Dermis microvascular lymphatic vessel endothelial cell (primary cell): ENCODE data around the gene AJUBA. TPM values are rescaled to one million over a fixed set of nuclear protein-coding genes. Genes with fewer than 3 reads are reported as not detected.
"Not testable (repeated sequence)": the region's sequence is repeated elsewhere in the genome, so short reads cannot be mapped to it uniquely, and the experiment has no call there.

Source experiments
- DNase-seq, 2 donors: peaks; one replicate each; pipeline versions ENCODE4 v3.0.0 to v3.0.0-alpha.2; 2010; ENCODE audit warnings: low read depth in 2 of 2
- total RNA-seq: library from RNA; depleted of rRNA; stranded (reverse); fragments of >200 nt; gene quantifications from 2 replicates; pipeline ENCODE4 v1.2.1, GENCODE V29; 2014

Gene AJUBA
- total RNA-seq, result 35.7 and 40.3 TPM in 2 replicates

DNA sequence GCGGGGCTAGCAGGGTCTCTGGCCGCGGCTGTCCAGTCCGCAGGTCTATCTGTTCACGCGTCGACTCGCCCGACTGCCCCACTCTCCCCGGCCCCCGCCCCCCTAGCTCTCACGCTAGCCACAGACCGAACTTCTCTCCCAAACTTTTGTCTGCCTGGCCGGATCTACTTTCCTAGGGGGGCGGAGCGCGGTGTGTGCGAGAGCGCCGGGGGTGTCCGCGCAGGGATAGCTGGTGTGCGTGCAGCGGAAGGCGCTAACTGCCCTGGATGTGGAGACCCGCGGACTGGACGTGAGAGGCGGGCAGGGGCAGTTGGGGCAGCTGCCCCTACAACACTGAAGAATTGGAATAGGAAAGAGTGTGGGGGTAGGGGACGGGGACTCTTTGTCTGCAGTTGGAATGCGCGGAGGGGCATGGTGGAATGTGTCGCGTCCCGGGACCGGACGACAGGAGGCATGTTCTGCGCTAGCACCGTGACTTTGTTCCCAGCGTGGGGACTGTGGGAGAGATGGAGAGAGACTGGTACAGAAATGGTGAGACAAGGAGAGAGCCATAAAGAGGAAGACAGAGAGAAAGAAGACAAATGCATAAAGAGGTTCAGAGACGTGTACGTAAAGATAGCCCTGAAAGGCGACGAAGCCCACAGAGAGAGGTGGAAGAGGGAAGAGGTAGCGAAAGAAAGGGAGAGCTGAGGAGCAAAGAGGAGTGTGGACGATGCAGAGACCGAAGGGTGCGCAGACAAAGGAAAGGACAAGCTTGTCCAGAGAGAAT lies at the start of gene AJUBA:
Gene AJUBA, minus strand, starts transcription at position 75 of the 769 bp plus-strand sequence. CDS start 285 bp downstream, outside the sequence.
- DNase-seq, result peak; percentile 81 to 92

DNA sequence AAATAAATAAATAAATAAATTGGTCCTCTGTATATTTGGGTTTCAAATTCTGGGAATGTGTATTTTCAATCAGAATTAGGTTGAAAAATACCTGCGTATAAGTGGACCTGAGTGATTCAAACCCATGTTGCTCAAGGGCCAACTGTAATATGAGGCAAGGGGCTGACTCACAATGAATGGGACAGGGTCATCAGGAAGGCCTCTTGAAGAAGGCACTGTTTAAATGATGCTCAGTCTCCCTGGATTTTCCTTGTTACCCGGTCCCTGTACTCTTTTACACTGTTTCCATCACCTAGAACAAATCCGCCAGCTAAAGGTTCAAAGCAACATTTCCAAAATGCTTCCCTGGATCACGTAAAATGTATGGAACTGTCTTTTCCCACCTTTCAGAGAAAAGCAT lies 48.6 kb upstream of the AJUBA start:
- DNase-seq, result no peak

DNA sequence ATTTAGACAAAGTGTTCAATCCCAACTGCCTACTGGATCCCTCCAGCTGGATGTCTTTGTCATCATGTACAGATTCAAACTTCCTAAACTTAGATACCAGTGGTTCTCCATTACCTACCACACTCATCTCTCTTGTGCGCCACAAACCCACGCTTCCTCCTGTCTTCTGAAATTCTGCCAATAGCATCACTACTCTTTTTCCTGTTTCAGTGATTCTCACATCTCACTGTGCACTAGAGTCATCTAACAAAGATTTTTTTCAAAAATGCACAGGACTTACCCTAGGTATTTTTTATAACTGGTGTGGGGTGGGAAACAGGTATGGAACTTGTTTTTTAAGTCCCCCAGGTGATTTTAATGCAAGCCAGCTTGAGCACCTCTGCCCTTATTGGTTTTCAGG lies 46.4 kb upstream of the AJUBA start:
- DNase-seq, result peak in 1 of 2 donors; percentile 39

DNA sequence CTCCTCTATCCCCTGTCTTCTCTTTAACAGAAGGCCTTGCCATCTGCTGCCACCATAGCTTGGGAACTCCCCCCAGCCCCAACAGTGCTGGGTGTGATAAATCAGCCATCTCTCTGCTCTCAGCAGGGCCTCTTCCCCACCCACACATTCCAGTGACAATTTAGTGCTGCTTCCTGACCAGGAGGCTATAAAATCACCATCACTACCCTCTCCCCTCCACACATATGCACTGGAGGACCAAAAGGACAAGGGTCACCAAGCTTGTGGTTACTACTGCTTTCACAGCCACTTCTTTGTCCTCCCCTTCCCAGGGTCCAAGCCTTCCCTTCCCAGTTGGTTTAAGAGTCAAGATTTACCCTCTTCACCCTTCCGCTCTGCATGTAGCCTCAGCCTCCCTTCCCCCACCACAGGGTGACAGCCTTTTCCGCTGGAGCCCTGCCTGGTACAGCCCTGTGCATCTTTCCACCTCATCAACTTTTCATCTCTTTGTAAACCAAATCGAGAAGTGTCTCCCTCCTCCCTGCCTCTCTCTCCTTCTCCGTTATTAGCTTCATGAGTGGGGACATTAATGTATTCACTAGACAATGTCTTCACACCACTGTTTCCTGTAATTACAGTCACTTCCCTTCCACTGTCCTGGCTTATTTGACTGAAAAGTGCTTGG lies 42.9 kb upstream of the AJUBA start:
- DNase-seq, result no peak

DNA sequence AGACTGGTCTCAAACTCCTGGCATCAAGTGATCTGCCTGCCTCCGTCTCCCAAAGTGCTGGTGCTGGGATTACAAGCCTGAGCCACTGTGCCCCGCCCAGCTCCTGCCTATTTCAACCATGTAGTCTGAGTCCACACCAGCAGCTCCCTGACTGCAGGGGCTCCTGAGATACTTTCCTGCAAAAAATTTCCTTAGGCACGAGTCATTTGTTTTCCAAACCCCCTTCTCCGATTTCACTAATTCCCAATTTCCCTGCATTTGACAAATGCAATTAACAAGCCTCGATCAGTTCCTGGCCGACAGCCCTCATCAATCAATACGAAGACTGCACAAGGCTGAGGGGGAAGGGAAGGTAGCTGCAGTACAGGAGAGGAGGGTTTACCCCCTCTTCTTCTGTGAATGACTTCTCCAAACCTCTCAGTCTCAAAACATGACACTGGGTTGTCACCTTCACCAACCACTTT lies 42.3 kb upstream of the AJUBA start:
- no peak for DNase-seq

DNA sequence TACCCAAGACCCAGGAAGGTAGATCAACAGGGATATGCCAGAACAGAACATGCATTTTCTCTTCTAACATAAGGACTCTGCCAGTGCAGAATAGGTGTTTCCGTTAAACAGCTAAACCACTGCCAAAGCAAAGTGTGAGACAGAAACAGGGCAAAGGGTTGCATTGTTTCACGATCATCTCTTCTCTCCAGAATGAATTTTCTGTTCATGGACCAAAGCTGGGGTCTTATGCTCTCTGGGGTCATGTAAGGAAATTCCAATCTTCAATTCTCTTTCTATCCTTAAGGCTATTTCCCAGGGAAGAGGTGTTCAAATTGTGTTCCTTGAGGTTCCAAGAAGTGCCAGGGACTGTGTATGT lies 41.4 kb upstream of the AJUBA start:
- no peak for DNase-seq

DNA sequence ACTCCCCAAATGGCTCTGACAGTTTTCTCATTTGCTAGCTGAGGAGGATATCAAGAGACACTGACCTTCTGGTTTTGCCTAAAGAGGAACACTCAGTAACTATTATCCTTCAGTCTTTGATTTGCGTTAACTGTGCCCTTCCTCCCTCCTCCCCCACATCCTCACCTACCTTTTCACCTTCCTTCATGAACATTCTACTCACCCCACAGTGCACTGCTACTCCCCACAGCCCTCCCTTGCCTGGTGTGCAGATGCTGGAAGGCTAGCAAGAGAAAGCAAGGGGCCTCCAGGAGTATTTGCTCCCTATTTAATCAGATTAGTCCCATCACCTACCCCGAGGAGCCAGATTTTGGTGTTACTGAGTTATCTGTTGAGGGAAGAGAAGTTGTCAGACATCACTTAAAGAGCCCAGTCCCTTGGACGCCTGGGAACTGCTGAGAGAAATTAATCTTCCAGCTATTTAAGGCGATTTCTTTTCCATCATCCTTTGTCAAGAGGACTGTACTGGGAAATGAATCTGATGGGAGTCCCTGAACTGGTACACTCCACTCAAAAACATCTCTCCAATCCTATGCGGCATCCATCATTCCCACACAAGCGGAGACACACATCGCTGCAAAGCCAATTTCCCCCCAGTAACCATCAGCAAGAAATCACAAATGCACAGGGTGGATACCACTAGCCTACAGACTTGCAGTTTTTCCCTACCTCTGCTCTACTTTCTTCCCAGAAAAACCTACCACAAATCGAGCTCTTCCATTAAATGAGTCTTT lies 40.9 kb upstream of the AJUBA start:
- no peak for DNase-seq

DNA sequence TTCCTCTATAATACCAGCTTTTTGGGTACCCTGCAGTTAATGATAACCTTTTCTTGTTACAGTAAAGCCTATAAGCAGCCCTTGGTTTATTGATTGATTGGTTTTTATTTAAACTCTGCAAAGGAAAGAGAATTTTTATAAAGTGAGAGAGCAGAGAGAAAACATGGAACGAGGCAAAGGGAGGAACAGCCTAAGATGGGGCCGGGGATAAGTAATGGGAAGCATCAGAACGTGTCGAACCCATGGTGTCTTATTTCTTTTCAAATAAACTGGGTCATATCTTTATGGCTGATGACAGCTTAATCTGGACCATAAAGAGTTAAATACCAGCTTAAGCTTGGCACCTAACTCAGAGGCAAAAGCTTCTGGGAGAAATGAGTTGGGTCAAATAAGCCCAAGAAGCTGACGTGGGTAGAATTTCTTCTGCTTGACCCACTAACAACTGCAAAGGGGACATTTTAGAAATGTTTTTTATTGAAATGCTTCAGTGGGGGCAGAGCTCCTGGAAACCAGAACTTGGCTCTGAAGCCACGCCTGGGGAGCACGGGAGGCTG lies 39.6 kb upstream of the AJUBA start:
- DNase-seq, result no peak

DNA sequence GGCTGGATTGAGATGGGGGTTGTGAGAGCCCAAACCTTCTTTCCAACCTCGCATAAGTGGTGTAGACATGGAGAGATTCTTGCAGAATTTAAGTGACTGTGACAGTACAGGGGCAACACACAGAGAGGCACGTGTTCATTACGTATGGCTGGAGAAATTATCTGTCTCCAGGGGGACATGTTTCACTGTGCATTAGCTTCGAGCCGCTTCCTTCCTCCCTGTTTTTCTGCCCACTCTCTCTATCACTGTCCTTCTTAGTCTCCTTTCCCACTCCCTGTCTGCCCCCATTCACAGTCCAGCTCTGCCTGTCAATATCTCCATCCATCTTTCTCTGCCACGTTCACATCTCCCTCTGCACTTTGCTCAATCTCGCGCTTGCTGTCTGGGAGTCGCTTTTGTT lies 39.1 kb upstream of the AJUBA start:
- no peak for DNase-seq

DNA sequence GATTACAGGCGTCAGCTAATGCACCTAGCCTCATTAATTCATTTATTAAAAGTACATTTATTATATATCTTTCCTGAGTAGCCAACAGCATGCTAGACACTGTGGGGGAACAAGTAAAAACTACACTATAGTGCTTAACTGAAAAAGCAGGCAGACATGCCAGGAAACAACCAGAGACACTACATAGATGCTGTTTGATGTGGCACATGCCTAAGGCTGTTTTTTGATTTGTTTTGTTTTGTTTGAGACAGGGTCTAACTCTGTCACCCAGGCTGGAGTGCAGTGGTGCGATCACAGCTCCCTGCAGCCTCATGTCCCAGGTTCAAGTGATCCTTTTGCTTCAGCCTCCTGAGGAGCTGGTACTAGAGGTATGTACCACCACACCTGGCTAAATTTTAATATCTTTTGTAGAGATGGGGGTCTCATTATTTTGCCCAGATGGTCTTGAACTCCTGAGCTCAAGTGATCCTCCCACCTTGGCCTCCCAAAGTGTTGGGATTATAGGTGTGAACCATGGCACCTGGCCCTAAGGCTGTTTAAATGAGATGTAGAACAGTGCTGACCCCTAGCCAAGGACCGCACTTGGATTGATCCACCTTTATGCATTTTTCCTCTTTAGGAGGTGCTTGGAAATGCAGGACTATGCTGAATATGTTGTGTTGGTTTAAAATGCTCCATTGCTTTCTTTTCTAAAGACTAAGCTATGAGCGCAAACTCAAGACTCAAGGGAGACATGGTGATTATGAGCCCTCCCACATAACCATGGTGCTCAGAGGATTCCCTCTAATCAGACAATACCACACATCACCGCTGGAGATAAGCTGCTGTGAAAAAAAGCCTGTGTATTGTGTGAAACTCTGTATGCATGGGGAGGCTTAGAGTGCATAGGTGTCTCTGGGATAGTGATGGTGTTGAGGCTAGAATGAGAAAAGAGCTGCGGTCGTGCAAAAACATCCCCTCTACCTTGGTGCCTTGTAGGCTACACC lies 38.1 kb upstream of the AJUBA start:
- DNase-seq, result no peak

DNA sequence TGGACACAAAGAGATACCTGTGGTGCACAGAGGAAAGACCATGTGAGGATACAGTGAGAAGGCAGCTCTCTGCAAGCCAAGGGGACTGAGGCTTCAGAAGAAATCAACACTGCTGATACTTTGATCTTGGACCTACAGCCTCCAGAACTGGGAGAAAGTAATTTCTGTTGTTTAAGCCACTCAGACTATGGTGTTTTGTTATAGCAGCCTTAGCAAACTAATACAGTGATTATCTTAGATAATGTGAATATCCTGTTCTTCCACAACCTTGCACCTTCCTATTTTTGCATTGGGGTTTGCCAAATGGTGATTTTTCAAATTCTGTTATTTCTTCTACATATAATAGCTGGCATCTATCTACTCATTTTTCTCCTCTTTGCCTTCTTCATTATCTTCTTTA lies 35.8 kb upstream of the AJUBA start:
- DNase-seq, result no peak

DNA sequence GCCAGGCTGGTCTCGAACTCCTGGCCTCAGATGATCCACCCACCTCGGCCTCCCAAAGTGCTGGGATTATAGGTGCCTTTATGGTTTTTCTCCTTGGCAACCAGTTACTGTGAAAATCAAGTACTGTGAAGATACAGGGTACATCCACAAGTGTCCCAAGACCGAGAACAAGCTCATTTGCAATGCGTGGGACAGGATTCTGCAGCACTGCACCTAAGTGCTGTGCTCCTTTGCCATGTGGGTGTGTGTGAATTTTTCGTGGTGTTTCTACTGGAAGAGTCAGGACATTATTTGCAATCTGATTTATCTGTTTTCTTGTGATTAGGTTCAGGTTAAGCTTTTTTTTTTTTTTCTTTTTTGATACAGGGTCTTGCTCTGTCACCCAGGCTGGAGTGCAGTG lies 34.7 kb upstream of the AJUBA start:
- no peak for DNase-seq

DNA sequence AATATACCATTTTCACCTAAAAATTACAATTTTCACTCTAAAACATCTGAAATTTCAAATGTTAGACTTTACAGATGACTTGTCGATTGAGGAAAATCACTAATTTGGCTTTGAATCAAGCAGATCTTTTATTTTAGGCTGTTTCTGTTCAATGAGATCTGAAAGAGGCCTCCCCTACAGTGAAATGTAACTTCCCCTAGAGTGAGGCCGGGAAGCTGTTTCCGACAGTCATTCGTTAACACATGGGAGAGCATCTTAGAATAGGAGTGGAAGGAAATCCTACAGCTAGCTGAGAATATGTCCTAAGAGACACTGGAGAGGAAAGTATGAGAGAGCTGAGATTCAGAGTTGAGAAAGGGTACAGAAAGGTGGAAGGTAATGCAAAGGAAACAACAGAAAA lies 33.3 kb upstream of the AJUBA start:
- DNase-seq, result no peak

DNA sequence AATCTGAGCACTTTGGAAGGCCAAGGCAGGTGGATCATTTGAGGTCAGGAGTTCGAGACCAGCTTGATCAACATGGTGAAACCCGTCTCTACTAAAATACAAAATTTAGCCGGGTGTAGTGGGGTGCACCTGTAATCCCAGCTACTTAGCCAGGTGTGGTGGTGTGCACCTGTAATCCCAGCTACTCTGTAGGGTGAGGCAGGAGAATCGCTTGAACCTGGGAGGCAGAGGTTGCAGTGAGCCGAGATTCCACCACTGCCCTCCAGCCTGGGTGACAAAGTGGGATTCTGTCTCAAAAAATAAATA lies 31.4 kb upstream of the AJUBA start:
- DNase-seq, result not testable (repeated sequence)

DNA sequence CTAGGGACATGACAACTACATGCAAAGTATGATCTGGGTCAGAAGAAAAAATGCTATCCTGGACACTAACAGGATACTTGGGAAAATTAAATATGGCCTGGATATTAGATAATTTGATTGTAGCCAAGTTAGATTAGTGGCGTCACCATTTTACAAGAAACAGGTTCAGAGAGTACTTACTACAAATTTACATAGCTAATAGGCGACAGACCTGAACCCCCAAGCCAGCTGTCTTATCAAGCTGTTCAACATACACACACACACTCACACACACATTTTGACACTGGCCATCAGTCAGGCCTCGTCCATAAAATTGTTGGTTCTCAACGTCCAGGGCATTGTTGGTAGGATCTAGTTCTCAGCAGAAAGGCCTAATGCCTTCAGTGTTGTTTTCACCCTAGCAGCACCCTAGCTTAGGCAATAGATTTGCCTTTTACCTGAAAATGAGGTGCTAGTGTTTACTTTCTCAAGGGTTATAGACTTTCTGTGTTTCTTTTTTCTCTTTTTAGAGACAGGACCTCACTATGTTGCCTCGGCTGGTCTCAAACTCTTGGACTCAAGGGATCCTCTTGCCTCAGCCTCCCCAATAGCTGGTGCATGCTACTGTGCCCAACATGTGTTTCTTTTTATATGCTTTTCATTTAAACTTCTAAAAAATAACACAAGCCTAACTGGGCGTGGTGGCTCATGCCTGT lies 30.9 kb upstream of the AJUBA start:
- no peak for DNase-seq

DNA sequence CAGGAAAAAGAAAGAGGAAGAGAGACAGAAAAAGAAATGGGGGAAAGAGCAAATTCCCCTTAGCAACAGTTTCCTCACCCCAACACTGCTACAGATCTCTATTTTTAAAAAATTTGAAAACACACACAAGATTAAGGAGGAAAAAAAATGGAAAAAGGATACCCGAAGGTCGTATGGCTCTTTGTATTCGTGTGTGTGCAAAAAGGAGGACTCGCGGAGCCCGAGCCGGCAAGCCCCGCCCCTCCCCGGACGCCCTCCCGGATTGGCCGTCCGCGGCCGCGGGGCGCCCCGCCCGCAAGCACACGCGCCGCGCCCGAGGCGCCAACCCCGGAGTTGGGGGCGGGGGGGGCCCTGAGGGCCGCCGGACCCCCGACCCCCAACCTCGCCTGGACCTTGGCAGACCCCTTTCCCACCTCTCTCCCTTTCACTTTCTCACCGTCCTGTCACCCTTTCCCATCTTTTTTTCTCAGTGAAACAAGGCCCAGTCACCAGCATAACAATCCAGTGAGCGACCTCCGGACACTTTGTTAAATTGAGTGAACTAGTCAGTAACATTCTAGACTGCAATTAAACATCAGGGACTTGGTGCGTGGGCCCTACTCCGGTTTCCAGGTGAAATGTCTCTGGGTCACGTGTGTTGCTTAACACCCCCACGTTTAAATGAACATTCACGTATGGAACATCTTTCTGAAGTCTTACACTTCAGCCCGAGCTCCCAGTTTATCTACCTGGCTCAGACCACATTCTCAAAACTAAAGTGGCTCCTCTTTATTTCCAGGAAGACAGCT lies 27.8 kb upstream of the AJUBA start, which contains the start of gene C14orf93:
Gene C14orf93, minus strand, starts transcription at position 205 of the 788 bp plus-strand sequence. CDS start 11,120 bp downstream, outside the sequence.
- DNase-seq, result peak in 1 of 2 donors; percentile 60

DNA sequence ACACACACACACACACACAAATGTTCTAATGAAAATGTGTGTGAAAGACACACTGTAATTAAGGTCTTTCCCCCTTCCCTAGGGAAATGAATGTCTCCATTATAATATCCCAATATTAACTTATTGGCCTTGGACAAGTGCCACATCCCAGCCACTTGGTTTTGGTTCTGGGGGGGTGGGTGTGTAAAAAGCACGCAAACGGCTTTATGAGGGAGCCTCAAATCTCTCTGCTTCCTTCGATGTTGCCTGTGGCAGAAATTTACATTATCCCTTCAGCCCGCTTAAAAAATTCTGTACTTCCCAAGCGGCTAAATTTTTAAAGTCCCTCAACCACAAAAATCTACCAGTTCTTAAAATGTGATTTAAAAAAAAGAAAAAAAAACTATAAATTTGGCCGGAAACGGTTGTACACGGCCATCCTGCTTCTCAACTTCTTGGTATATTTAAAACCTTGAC lies 27.2 kb upstream of the AJUBA start:
- DNase-seq, result no peak

DNA sequence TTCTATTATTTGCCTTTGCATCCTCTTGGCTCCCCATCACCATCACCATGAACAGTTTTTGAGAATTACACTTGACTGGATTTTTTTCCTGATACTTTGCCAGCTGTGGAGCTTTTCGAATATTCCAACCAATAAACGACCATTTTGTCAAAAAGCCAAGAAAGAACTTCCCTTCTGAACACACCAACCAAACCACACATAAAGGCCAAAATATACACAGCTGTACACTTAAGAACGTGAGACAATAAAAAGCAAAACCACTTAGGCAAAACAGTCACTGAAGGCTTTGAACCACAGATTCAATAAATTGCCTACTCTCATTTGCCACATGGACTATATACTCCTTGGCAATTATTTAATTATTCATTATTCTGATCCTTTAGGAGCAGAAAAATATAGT lies 26.5 kb upstream of the AJUBA start:
- no peak for DNase-seq
